Measurements from ENCODE around the gene CCDC71L. TPM values are rescaled to one million over a fixed set of nuclear protein-coding genes. Genes with fewer than 3 reads are reported as not detected.

CCDC71L gene
- total RNA-seq, 1 experiment from 2014 or later = 13.0 TPM

DNA sequence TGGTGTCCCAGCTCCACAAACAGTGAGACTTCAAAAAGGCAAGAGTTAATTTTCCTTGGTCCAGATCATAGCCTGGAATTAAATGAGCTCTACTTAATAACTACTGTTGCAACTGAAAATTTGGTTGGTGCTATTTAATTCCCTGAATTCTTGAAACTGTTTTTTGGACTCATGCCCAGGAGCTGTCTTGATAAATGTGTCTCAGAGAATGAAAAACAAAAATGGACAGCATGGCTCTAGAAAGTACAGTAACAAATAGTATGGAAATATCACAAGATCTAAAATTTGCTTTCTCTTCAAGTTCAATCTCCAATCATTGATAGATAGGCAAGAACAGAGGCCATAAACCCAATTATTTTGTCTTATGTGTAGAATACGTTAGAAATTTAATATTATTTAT, 42.5 kb downstream of the CCDC71L start:
- ChIA-PET POLR2A (interaction anchor here (0.7 kb wide), 1 partner anchor 41 kb away, joined by 3 read pairs; no protein-coding TSS in a partner anchor), CTCF (interaction anchor here (0.7 to 1.2 kb wide), 2 partner anchors 119 to 567 kb away, joined by 3 read pairs; no protein-coding TSS in a partner anchor)
- H3K9me3 Mint-ChIP-seq (ENCODE audit: unreplicated experiment) = peaks cover 5% of the 10 kb centered on the region
- no peak overlapping the region for H3K27ac Mint-ChIP-seq (ENCODE audit: low read depth, unreplicated experiment)
- no peaks in the 10 kb centered on the region for H3K27me3 Mint-ChIP-seq (ENCODE audit: insufficient read depth, unreplicated experiment)
- TF ChIP-seq, protein P1, sequence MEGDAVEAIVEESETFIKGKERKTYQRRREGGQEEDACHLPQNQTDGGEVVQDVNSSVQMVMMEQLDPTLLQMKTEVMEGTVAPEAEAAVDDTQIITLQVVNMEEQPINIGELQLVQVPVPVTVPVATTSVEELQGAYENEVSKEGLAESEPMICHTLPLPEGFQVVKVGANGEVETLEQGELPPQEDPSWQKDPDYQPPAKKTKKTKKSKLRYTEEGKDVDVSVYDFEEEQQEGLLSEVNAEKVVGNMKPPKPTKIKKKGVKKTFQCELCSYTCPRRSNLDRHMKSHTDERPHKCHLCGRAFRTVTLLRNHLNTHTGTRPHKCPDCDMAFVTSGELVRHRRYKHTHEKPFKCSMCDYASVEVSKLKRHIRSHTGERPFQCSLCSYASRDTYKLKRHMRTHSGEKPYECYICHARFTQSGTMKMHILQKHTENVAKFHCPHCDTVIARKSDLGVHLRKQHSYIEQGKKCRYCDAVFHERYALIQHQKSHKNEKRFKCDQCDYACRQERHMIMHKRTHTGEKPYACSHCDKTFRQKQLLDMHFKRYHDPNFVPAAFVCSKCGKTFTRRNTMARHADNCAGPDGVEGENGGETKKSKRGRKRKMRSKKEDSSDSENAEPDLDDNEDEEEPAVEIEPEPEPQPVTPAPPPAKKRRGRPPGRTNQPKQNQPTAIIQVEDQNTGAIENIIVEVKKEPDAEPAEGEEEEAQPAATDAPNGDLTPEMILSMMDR (IDR thresholded peaks at IDR 0.05; ENCODE audit: unreplicated experiment) = no peak
- H3K4me3 Mint-ChIP-seq (ENCODE audit: unreplicated experiment) = no peak overlapping the region
- H3K36me3 Mint-ChIP-seq (ENCODE audit: insufficient read depth, unreplicated experiment) = no peaks in the 10 kb centered on the region
- no TSS peak for BruUV-seq (replicated peaks)
- no peaks in the 10 kb centered on the region for H3K4me1 Mint-ChIP-seq (ENCODE audit: insufficient read depth, unreplicated experiment)
- peak; percentile 49 for DNase-seq (ENCODE audit: unreplicated experiment)
- intact Hi-C loops (cut with micrococcal nuclease) = no loop called here

DNA sequence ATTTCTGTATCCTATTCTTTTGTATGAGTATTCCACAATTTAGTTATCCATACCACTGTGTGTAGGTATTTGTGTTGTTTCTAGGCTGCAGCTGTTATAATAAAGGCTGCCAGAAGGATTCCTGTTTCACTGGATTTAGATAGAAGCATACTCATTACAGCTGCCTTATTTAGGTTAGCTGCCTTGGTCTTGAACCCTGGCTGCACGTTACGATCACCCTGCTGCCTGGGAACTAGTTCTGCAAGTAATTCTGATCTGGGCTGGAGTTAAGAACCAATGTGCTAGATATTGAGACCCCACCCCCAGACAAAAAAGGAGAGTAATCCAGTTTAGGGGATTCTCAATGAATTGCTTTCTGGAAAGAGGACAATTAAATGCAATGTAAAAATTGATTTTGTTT, 43.1 kb downstream of the CCDC71L start:
- POLR2A ChIA-PET = no interaction called here
- H3K4me1 Mint-ChIP-seq (ENCODE audit: insufficient read depth, unreplicated experiment) = no peaks in the 10 kb centered on the region

DNA sequence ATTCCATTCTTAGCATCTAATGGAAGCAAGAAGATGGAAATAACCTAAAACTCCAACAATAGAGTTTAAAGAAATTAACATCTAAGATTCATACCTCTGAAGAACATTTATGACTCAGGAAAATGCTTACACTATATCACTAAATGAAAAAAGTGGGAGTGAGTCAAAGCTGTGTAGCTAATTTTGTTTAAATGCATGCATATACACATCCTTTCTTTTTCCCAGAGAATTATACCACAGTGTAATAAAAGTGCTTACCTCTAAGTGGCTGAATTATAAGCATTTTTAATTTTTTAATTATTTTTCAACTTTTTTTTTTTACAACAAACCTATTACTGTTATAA, 44.3 kb downstream of the CCDC71L start:
- no peaks in the 10 kb centered on the region for H3K36me3 Mint-ChIP-seq (ENCODE audit: insufficient read depth, unreplicated experiment)
- H3K4me1 Mint-ChIP-seq (ENCODE audit: insufficient read depth, unreplicated experiment) = peaks cover 4% of the 10 kb centered on the region
- no peaks in the 10 kb centered on the region for H3K9me3 Mint-ChIP-seq (ENCODE audit: unreplicated experiment)
- TF ChIP-seq, protein P1 (IDR thresholded peaks at IDR 0.05; ENCODE audit: unreplicated experiment) = no peak
- H3K27me3 Mint-ChIP-seq (ENCODE audit: insufficient read depth, unreplicated experiment) = no peaks in the 10 kb centered on the region
- ChIA-PET CTCF (no interaction called here), POLR2A (no interaction called here)
- no peak for DNase-seq (ENCODE audit: unreplicated experiment)
- BruUV-seq (replicated peaks) = no TSS peak
- intact Hi-C loops (cut with micrococcal nuclease) = no loop called here
- H3K4me3 Mint-ChIP-seq (ENCODE audit: unreplicated experiment) = no peak overlapping the region
- H3K27ac Mint-ChIP-seq (ENCODE audit: low read depth, unreplicated experiment) = no peak overlapping the region

More for the DNA sequence above, 43.1 kb downstream of the CCDC71L start:
- BruUV-seq (replicated peaks) = no TSS peak
- CTCF ChIA-PET = interaction anchor here (0.6 kb wide), 1 partner anchor 13 kb away, joined by 3 read pairs; no protein-coding TSS in a partner anchor
- DNase-seq (ENCODE audit: unreplicated experiment) = no peak
- intact Hi-C loops (cut with micrococcal nuclease) = no loop called here
- no peak overlapping the region for H3K4me3 Mint-ChIP-seq (ENCODE audit: unreplicated experiment)
- no peaks in the 10 kb centered on the region for H3K27me3 Mint-ChIP-seq (ENCODE audit: insufficient read depth, unreplicated experiment)
- TF ChIP-seq, protein P1 (IDR thresholded peaks at IDR 0.05; ENCODE audit: unreplicated experiment) = no peak
- H3K9me3 Mint-ChIP-seq (ENCODE audit: unreplicated experiment) = peaks cover 5% of the 10 kb centered on the region
- no peaks in the 10 kb centered on the region for H3K36me3 Mint-ChIP-seq (ENCODE audit: insufficient read depth, unreplicated experiment)
- H3K27ac Mint-ChIP-seq (ENCODE audit: low read depth, unreplicated experiment) = no peak overlapping the region

DNA sequence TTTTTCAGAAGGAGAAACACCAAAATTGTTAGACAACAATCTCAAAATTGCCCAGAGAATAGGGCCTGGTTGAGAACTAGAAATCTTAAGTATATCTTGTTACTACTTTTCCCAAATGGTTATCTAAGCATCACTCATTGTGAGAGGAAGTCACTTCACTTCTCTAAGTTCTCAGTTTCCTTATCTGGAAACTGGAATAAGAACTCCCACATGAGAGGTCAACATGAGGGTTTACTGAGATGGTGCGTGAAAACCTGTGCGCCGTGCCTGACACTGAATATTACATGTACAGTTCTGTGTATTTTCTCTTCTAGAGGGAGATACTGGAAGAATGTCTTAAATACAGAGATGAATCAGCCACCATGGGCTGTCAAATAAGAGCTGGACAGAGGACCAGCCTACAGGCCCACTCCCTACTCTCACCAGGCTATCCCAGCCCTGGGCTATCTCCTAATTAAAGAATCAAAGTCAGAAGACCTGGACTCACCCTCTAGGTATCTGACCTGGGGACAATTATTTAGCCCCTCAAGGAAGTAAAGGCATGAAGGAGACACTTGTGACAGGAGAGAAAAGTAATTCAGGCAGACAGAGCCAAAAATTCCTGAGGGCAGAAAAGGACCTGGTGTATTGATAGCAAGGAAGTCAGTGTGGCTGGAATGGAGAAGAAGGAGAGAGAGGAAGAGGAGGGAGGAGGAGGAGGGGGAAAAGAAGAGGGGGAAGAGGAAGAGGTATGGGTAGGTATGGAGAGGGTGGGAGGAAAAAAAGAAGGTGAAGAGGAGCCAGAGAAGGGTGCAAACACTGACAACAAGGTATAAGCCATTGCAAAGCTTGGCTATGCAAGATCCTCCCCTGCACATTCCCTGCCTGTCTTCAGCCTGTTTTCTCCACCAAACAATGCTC, 44.9 kb downstream of the CCDC71L start:
- BruUV-seq (replicated peaks) = no TSS peak
- ChIA-PET POLR2A (no interaction called here), CTCF (interaction anchor here (1.1 kb wide), 1 partner anchor 14 kb away, joined by 3 read pairs; no protein-coding TSS in a partner anchor)
- Mint-ChIP-seq H3K27ac (ENCODE audit: low read depth, unreplicated experiment) (no peak overlapping the region), H3K36me3 (ENCODE audit: insufficient read depth, unreplicated experiment) (no peaks in the 10 kb centered on the region), H3K9me3 (ENCODE audit: unreplicated experiment) (no peaks in the 10 kb centered on the region), H3K4me3 (ENCODE audit: unreplicated experiment) (no peak overlapping the region), H3K4me1 (ENCODE audit: insufficient read depth, unreplicated experiment) (peaks cover 6% of the 10 kb centered on the region), H3K27me3 (ENCODE audit: insufficient read depth, unreplicated experiment) (no peaks in the 10 kb centered on the region)
- TF ChIP-seq, protein P1 (IDR thresholded peaks at IDR 0.05; ENCODE audit: unreplicated experiment) = no peak
- DNase-seq (ENCODE audit: unreplicated experiment) = no peak
- intact Hi-C loops (cut with micrococcal nuclease) = no loop called here

All from MCF 10A (cell line).